ENCODE results near the gene PRKCB.

- TF ChIP-seq, protein P1, sequence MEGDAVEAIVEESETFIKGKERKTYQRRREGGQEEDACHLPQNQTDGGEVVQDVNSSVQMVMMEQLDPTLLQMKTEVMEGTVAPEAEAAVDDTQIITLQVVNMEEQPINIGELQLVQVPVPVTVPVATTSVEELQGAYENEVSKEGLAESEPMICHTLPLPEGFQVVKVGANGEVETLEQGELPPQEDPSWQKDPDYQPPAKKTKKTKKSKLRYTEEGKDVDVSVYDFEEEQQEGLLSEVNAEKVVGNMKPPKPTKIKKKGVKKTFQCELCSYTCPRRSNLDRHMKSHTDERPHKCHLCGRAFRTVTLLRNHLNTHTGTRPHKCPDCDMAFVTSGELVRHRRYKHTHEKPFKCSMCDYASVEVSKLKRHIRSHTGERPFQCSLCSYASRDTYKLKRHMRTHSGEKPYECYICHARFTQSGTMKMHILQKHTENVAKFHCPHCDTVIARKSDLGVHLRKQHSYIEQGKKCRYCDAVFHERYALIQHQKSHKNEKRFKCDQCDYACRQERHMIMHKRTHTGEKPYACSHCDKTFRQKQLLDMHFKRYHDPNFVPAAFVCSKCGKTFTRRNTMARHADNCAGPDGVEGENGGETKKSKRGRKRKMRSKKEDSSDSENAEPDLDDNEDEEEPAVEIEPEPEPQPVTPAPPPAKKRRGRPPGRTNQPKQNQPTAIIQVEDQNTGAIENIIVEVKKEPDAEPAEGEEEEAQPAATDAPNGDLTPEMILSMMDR (IDR thresholded peaks at IDR 0.05 in 2 of 3, conservative IDR thresholded peaks at IDR 0.05 in 1 of 3; ENCODE audit: borderline replicate concordance in 1 of 3, insufficient read depth in 1 of 3, low read depth in 2 of 3, low read length in 2 of 3), result no peak
- TF ChIP-seq REST (IDR thresholded peaks at IDR 0.05; ENCODE audit: low read depth), result no peak
- no peak for TF ChIP-seq POLR2AphosphoS5 (IDR thresholded peaks at IDR 0.05; ENCODE audit: low read depth, low read length)
- TF ChIP-seq POLR2A (IDR thresholded peaks at IDR 0.05; ENCODE audit: borderline replicate concordance, extremely low read depth, insufficient read depth, insufficient read length), result no peak
- TF ChIP-seq MAX (IDR thresholded peaks at IDR 0.05), result no peak
- TF ChIP-seq EZH2phosphoT487 (IDR thresholded peaks at IDR 0.05; ENCODE audit: borderline replicate concordance), result no peak
- TF ChIP-seq EZH2 (IDR thresholded peaks at IDR 0.05), result no peak
- TF ChIP-seq SRF (IDR thresholded peaks at IDR 0.05; ENCODE audit: low read depth), result no peak
- TF ChIP-seq CEBPB (IDR thresholded peaks at IDR 0.05; ENCODE audit: low read depth), result no peak
- no peak for TF ChIP-seq SP1 (IDR thresholded peaks at IDR 0.05; ENCODE audit: low read depth)
- no peak for TF ChIP-seq ZFX (IDR thresholded peaks at IDR 0.05)
- TF ChIP-seq JUND (IDR thresholded peaks at IDR 0.05), result no peak
- no peak for TF ChIP-seq EGR1 (IDR thresholded peaks at IDR 0.05; ENCODE audit: low read depth)
Measured at GRCh38 chr16:24052329-24053098, 216.7 kb downstream of the PRKCB start.

Data from HCT116 (cell line).